ENCODE measurements around the gene ADGRV1.

GRCh38 chr5:90549223-90549622 lies 9.4 kb upstream of the ADGRV1 start:
- TF ChIP-seq POLR2A (IDR thresholded peaks at IDR 0.05; ENCODE audit: low read depth, low read length) = no peak
- no peak for TF ChIP-seq POLR2AphosphoS5 (IDR thresholded peaks at IDR 0.05; ENCODE audit: low read depth, low read length)
